Measurements from ENCODE around the gene TBX4.
"Not testable (repeated sequence)": the region's sequence is repeated elsewhere in the genome, so short reads cannot be mapped to it uniquely, and the experiment has no call there.

Gene TBX4

DNA sequence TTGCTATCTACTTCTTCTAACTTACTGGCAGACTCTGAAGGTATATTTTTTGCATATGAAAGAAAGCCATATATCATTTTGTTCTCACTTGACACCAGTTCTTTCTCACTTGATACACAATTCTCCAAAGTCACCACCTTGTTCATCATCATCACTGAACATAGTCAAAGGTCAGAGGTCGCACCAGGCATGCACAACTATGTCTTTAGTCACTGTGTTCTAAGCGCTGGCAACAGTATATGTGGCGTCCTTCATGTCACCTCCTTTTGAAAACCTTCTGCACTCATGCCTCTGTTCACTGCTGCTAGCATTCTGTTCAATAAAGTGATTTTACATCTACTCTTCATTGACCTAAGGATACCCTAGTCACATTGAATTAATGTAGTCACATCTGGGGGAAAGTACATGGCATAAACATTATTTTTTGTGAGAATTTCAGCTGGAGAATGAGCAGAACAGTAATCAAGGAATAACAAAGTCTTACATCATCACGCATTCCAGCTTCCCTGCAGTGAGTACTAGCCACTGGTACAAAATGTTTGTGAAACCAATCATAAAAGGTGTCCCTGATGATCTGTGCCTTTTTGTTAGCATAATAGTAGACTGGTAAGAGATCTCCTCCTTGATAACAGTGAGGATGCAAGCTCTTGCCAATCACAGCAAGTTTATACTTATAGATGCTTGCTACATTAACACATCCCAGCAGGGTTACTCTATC lies 20.5 kb upstream of the TBX4 start:
- no peak for DNase-seq

DNA sequence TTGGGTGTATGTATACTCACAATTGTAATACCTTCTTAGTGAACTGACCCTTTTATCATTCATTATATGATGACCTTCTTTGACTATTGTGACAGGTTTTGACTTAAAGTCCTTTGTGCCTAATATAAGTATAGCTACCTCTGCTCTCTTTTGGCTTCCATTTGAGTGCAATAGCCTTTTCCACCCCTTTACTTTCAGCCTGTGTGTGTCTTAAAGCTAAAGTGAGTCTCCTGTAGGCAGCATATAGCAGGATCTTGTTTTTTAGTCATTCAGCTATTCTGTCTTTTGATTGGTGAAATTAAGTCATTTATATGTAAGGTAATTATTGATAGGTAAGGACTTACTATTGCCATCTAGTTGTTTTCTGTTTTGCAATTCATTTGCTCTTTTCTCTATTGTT lies 15.9 kb upstream of the TBX4 start:
- DNase-seq = no peak

DNA sequence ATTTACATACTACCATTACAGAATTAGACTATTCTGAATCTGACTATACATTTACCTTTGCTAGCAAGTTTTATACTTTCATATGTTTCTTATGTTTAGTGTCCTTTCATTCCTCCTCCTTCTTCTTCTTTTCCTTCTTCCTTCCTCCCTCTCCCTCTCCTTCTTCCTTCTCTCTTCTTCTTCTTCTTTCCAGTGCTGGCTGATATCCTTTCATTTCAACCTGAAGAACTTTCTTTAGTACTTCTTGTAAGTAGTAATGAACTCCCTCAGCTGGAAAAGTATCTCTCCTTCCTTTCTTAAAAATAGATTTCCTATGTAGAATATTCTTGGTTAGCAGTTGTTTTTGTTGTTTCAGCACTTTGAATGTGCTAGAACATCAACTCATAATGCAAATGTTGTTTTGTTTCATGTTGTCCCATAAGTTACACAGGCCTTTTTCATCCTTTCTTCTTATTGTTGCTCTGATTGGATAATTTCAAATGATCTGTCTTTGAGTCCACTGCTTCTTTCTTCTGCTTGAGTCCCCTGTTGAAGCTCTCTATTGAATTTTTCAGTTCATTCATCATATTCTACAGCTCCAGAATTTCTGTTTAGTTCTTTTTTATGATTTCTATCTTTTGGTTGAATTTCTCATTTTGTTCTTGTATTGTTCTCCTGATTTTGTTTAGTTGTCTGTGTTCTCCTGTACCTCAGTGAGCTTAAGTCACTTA lies 15.1 kb upstream of the TBX4 start:
- DNase-seq = no peak

DNA sequence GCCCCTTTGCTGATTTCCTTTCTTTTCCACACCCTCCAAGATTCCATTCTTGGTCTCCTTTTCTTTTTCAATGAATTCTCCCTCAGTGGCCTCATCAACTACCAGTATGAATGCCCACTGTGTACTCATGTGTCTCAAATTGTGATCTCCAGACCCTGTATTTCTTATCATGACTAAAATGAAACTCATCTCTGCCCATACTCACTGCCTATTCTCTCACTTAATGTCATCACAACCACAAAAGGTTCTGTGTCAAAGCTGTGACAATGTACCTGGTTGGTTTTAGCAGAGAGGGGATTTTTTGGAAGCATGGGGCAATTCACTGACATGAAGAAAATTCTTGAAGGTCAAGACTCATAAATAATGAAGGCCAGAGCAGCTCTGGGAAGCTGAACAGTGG lies 11.5 kb upstream of the TBX4 start:
- DNase-seq = no peak

DNA sequence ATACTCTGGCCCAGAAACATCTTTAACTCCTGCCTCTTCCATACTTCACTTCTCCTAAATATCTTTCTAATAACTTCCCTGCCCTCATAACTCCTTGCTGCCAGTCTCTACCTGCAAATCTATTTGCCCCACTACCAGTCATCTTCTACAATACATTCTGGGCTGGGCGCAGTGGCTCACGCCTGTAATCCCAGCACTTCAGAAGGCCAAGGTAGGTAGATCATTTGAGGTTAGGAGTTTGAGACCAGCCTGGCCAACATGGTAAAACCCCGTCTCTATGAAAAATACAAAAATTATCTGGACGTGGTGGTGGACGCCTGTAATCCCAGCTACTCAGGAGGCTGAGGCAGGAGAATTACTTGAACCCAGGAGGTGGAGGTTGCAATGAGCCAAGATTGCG lies 10.7 kb upstream of the TBX4 start:
- not testable (repeated sequence) for DNase-seq

DNA sequence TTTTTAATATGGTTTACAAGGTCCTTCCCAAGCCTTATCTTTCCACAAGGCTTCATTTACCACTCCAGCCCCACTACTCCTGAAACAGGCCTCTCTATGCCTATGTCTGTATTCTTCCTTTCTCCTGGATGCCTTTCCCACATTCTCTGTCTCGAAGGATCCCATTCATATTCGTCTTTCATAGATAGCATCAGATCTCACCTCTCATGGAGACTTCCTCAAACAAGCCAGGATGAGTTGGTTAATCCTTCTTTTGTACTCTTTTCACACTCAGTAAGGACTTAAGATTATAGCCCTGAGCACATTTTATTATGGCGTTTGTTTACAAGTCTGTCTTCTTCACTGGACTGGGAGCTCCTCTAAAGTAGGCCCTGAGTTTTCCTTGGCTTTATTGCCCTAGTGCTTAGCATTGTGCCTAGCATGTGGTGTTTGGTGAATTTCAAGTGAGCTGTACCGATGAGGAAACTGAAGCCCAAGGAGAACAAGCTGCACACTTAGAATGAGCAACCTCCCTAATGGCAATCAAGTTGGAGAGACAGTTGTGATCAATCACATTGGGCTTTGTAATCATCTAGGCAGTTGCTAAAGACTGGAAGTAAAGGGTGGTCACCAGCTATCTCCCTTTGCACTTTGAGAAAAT lies 10.0 kb upstream of the TBX4 start:
- DNase-seq = no peak

DNA sequence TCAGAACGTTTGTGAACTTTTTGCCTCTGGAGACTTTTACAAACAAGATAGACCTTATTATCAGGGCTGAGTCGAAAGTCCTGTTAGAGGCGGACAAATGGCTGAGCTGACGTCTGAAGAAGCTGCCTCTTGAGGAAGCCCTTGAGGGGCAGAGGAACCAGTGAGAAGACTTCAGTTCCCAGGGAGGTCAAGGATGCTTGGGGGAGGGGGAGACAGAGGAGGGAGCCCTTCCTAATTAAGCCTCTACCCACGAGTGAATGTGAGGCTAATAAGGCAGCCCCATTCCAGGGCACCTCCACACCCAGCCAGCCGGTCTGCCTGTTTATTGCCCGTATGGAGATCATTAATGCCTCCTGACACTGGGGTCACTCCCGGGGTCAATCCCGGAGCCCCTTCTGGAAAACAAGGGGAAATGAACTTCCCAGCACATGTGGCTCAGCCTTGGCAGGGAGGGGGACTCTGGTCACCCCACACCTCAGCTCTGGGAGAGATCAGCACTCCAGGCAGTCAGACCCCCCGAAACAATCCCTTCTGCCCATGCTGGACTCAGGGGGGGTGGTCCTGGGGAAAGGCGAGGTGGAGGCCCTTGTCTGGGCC lies 9.2 kb upstream of the TBX4 start:
- no peak for DNase-seq

DNA sequence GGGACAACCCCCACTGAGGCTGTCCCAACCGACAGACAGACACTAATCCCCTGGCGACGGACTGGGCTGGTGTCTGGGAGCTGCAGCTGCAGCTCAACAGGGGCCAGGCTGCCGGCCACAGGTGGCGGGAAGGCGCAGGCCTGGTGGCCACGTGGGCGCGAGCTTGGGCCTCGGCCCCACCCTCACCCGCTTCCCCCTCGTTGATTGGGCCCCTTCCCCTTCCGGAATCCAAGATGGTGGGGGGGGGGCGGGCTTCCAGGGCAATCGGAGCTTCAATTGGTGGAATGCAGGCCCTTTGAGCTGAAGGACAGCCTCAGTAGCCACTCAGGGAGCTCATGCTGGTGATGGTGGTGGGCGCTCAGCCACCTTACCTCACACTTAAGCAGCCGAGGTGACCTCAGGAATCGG lies 8.7 kb upstream of the TBX4 start:
- DNase-seq = no peak

DNA sequence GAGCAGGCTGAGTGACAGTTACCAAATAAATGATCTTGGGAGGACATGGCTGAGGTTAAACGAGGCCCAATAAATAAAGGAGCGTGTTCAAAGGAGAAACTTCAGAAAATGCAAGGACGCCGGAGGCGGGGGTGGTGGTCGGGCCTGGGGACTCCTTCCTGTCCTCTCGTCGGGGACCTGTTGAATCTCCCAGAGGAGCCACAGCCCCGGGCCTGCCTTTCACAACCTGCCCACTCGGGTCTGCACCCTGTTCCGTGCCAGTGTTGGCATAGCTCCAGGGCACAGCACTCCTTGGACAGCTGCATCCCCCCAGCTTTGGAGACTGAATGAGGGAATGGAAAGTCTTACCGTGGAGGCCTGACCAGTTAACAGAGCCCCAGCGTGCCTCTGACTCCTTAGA lies 8.1 kb upstream of the TBX4 start:
- DNase-seq = no peak

DNA sequence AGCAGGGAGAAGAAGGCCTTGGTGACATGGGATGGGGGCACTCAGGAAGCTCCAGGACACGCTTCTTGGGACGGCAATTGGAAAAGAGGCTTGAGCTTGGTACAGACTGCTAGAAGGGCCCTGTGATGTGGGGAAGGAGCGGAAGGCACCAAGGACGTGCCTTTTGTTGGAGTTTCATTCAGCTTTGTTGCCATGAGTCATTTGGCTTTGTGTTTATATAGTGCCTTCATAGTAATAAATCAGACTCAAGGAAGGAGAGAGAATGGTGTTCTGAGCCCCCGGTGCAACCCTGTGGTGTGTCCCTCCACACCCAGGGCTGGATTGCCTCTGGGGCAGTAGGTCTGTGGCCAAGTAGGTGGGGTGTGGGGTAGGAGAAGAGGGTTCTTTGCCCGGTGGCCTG lies 7.4 kb upstream of the TBX4 start:
- peak; percentile 22 for DNase-seq

DNA sequence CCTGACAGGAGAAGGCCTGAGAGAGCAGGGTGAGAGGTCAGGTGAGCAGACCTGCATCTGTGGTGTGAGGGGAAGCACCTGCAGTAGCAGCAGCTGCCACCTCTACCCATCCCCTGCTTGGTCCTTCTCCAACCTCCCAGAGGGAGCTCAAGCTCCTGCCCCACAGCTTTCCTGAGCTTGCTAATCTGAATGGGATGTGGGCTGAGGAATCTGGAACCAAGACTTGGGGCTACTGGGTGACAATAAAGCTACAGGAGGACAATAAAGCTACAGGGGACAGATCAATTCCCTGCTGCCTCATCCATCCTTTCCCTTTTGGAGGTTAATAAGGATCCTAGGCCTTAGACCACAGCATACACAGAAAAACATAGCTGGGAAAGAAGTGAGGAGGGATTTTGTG lies 4.9 kb upstream of the TBX4 start:
- DNase-seq = no peak

DNA sequence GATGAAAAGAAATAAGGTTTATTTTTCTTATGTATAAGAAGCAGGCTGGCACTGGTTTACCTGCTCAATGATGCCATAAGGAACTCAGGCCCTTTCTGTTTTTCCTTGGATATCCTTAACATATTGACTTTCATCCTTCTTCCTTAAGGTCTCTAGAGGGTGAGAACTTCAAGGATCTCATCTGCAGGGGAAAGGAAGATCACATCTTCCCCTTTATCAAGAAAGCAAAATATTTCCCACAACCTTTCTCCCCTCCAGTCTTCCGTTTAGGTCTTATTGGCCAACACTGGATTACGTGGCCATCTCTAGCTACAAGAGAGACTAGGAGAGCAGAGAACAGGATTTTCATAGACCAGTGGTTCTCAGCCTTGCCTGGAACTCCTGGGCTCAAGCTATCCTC lies 4.2 kb upstream of the TBX4 start:
- DNase-seq = no peak

DNA sequence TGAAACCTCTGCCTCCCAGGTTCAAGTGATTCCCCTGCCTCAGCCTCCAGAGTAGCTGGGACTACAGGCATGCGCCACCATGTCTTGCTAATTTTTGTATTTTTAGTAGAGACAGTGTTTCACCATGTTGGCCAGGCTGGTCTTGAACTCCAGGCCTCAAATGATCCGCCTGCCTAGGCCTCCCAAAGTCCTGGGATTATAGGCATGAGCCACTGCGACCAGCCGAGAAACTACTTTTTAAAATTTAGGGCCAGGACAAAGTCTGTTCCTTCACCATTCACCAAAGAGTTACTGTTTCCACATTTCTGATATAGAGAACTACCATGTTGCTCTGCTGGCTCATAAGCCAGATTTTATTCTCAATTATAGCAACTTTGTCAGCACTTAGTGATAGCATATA lies 3.1 kb upstream of the TBX4 start:
- DNase-seq = not testable (repeated sequence)

DNA sequence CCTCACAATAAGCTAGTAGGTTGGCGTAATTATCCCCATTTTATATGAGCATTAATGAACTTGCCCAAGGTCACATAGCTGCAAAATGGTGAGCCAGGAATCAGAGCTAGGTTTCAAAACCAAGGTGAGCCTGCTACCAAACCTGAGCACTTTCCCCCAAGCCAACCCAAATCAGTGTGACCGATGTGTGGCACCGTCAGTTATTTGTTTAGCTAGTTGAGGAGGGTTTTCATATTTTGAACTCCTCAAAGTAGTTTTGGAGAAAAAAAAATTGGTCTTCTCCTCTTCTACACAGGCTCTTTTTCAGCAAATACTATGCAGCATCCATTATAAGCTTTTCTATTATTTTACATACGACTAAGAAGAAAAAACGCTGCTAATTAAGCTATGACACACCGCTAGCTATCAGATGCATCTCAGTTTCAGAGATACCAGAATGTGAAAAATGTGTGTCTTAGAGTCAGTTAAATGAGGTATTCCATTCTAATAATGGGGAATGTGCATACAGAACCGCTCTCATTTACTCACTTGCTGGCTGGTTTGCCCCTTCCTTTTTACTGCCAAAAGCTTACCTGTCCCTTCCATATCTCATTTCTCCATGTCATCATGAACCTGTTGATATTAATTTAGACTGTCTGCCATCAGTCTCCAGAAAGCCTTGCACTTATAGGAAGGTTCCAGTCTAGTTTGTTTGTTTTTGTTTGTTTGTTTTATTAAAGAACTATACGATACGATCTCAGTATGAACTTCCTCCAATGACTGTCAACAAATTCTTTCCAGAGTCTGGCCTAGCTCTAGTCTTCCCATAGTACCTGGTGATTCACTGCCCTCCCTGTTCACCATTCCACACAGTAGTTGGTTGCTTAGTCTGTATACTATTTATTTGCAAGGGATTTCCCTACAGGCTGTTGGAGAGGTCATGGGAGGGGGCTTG lies 2.2 kb upstream of the TBX4 start:
- no peak for DNase-seq

DNA sequence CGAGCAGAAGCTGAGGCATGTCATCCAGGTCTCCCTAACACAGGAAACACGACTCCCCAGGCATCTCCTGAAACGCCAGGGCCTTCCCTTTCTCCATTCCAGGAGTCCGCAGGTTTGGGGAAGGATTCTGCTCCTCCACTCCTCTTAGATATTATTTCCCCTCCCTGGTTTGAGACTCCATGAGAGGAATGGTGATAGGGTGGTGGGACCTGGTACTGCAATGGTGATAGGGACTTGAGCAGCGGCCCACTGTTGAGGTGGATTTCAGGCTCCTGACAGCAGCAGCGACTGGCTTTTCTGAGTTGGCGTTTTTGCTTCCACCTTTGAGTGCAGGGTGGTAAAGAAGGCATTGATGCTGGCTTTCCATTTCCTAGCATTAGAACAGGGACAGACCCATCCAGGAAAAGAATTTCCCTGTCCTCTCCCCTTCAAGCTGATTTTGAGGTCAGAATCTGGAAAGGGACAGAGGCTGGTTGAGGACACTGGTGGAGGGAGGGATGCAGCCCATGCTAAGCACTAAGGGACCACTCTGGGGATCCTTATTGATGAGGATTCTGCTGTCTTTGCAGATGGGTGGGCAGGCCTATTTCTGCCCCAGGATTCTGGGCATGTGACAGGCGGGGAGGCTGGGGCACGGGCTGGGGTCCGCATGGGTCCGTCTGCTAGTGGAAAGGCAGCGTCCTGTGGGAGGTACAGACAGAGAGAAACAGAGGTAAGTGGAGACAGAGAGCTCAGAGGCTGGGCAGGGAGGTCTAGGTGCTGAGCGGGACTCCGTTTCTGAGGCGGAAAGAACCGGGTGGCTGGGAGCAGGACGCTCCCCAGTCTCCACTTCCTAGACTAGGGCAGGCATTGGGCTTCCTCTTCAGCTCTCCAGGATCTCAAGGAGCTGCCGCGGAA lies 1.3 kb upstream of the TBX4 start:
- DNase-seq = no peak

DNA sequence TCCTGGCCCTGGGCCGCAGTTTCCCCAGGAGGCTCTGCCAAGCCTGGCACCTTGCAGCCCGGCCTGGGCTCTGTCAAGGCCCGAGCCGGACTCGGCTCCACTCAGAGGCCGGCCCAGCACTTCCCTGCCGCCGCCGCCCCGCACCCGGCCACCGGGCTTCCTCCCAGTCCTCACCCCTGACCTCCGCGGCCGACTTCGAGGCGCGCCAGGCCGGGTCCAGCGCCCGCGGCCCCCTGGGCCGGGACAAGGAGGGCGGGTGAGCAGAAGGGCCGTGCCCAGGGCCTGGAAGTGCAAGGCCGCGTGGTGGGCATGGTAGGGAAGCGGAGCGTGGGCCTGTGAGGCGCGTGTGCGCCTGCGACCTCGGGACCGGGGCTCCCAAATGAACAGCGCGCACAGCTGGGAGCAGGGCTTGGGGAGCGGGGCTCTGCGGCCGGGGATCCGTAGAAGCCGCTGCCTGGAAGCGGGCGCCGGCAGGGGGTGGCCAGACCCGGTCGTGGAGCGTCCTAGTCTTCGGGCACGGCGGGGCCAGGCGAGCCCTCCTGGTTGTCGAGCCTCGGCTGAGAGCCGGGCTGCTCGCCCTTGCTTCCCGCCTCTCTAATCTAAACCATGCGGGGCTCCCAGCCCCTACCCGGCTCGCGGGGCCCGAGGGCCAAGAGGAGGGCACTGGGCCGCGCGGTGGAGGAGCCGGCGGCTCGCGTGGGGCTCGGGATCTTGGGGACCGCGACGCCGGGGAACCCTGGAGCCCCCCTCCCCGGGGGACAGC lies 503 bp upstream of the TBX4 start:
- no peak for DNase-seq

DNA sequence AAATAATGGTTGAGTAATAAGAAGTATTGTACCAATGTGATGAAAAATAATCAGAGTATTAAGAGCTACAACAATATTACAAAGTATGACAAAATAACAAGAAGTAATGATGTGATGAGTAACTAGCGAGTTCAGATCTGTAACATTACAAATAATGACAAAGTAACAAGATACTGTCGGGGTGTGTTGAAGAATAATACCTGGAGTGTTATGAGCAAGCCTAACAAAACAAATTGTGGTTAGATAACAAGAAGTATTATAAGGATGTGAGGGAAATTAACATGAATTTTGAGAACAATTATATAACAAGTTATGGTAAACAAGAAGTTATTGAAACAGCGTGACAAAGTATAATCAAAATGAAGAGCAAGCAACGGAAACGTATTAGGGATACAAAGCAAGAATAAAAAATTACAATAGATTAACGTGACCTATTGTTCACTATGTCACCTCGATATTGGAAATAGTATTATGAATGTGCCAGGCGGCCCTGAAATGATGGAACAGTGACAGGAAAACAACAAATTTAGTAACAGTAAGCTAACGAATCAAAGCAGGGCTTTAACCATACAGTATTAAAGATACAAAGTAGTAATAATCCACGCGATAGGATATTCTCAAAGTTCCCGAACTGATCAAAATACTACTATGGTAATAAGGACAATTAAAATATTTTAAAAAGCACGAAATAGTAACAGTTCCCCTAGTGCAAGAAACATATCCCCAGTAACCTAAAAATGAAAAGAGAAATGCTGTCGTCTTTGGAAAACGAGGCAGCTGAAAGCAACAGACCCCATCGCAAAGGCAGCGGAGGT lies 1.6 kb downstream of the TBX4 start:
- no peak for DNase-seq

DNA sequence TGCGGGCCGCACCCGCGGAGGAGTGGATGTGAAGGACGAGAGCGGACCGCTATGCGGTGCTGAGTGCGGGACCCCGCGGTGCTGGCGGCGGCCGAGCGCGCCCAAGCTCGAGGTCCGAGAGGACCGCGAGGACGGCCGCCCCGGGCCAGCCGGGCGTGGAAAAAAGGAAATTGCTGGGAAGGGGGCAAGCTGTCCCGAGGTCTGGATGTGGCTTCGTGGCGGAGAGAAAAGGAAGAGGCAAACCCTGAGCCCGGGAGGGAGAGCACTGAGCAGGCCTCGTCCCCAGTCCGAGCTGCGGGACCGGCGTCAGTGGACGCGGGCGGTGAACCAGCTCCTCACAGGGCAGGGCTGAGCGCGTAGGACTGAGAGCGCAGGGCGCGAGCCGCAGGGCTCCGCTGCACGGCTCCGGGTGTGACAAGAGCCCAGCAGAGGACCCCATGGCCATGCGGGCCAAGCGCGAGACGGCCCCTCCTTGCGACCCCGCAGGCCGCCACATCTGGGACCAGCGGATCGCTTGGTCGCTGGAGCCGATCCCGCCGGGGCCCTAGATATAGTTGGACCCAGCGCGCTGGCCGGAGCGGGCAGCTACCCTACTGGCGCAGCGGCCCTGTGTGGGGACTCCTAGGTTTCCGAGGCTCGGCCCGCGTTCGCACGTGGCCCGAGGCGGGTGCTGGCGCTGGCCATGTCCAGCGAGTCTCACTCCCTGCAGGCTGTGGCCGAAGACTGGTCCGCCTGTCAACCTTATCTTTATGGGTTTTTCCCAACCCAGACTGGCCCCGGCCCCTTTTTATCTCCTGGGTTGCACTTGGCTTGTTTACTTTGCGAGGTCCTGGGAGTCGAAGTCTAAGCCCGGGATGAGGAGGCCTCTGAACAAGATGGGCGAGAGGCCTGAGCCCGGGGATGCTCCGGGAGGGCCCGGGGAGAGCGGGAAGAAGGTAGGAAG lies 2.4 kb downstream of the TBX4 start:
- DNase-seq = no peak
